ENCODE data around the gene VEPH1. TPM values are rescaled to one million over a fixed set of nuclear protein-coding genes. Genes with fewer than 3 reads are reported as not detected.

VEPH1 gene
- total RNA-seq, 4 donors from 2014 or later = 5.8 TPM; not detected in 3

- no peak overlapping the region for H3K4me3 ChIP-seq
- peaks cover 0 to 4% (median 0%) of the 10 kb centered on the region in 4 donors for H3K4me1 ChIP-seq
- no peaks in the 10 kb centered on the region for H3K9me3 ChIP-seq
- H3K27me3 ChIP-seq = no peaks in the 10 kb centered on the region
- TF ChIP-seq POLR2A (IDR thresholded peaks at IDR 0.05) (no peak), CTCF (IDR thresholded peaks at IDR 0.05) (no peak)
- DNase-seq = no peak
- H3K36me3 ChIP-seq = no peaks in the 10 kb centered on the region
- no peak overlapping the region for H3K27ac ChIP-seq
Observed at GRCh38 chr3:157251685-157252084, 251.5 kb downstream of the VEPH1 start.

- TF ChIP-seq POLR2A (IDR thresholded peaks at IDR 0.05) (no peak), CTCF (IDR thresholded peaks at IDR 0.05) (no peak)
- Histone ChIP-seq H3K9me3 (no peaks in the 10 kb centered on the region), H3K27me3 (no peaks in the 10 kb centered on the region), H3K4me3 (no peak overlapping the region), H3K4me1 (peaks cover 0 to 4% (median 0%) of the 10 kb centered on the region in 4 donors), H3K27ac (no peak overlapping the region), H3K36me3 (no peaks in the 10 kb centered on the region)
- no peak for DNase-seq
Observed at GRCh38 chr3:157249606-157250005, 253.6 kb downstream of the VEPH1 start.

- Histone ChIP-seq H3K36me3 (no peaks in the 10 kb centered on the region), H3K27me3 (no peaks in the 10 kb centered on the region), H3K4me1 (peaks cover 0 to 4% (median 0%) of the 10 kb centered on the region in 4 donors), H3K4me3 (no peak overlapping the region), H3K9me3 (no peaks in the 10 kb centered on the region), H3K27ac (peak overlapping the region in 1 of 4 donors; percentile 55)
- TF ChIP-seq POLR2A (IDR thresholded peaks at IDR 0.05) (no peak), CTCF (IDR thresholded peaks at IDR 0.05) (no peak)
- DNase-seq = no peak
Observed at GRCh38 chr3:157248590-157249422, 254.4 kb downstream of the VEPH1 start.

GRCh38 chr3:157247391-157247790, 255.8 kb downstream of the VEPH1 start:
- Histone ChIP-seq H3K27ac (peak overlapping the region in 1 of 4 donors; percentile 55), H3K4me1 (peaks cover 0 to 4% (median 0%) of the 10 kb centered on the region in 4 donors), H3K27me3 (no peaks in the 10 kb centered on the region), H3K4me3 (no peak overlapping the region), H3K36me3 (no peaks in the 10 kb centered on the region), H3K9me3 (no peaks in the 10 kb centered on the region)
- no peak for DNase-seq
- no peak for TF ChIP-seq POLR2A (IDR thresholded peaks at IDR 0.05)
- no peak for TF ChIP-seq CTCF (IDR thresholded peaks at IDR 0.05)

GRCh38 chr3:157242836-157243235, 260.4 kb downstream of the VEPH1 start:
- Histone ChIP-seq H3K27ac (no peak overlapping the region), H3K27me3 (no peaks in the 10 kb centered on the region), H3K4me3 (no peak overlapping the region), H3K4me1 (peaks cover 0 to 4% (median 0%) of the 10 kb centered on the region in 4 donors), H3K36me3 (no peaks in the 10 kb centered on the region), H3K9me3 (no peaks in the 10 kb centered on the region)
- TF ChIP-seq POLR2A (IDR thresholded peaks at IDR 0.05) = no peak
- TF ChIP-seq CTCF (IDR thresholded peaks at IDR 0.05) = no peak
- no peak for DNase-seq

All from Peyer's patch (tissue), 4 donors.